ENCODE data around the gene MPHOSPH9. TPM values are rescaled to one million over a fixed set of nuclear protein-coding genes. Genes with fewer than 3 reads are reported as not detected.

MPHOSPH9 gene
- total and polyA plus RNA-seq, 2 donors (not counting 3 experiments of a cell fraction or from before 2014, with no cell fraction given): 7.8 to 42.4 TPM

DNA sequence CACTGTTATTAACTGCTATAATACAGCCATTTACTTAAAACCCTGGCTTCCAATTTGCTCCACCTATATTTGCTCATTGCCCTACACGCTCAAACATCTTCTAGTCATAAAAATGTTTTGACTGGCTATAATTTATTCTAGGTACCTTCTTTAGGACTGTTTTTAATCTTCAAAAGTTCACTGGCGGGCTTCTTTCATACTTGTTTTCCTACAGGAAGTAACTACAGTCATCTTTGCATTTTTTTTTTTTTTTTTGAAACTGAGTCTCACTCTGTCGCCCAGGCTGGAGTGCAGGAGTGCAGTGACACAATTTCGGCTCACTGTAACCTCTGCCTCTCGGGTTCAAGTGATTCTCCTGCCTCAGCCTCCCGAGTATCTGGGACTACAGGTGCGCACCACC, 32.5 kb downstream of the MPHOSPH9 start:
- no peaks in the 10 kb centered on the region for H3K79me2 ChIP-seq (ENCODE audit: control insufficient read depth, insufficient read depth, low read length)
- no peak overlapping the region for H3K4me2 ChIP-seq (ENCODE audit: insufficient read depth, low read length)
- H3K9me3 ChIP-seq (replicated peaks; ENCODE audit: control insufficient read depth, insufficient read depth, low read length): no peaks in the 10 kb centered on the region
- no peak overlapping the region for H3K27ac ChIP-seq (ENCODE audit: insufficient read depth, low read depth, low read length)
- no peak for TF ChIP-seq FOS (IDR thresholded peaks at IDR 0.05; ENCODE audit: borderline replicate concordance, insufficient read depth, low read length)
- FAIRE-seq (no peak), DNase-seq (ENCODE audit: low read depth, low spot score) (no peak)
- dilution Hi-C loops (cut with MboI; ENCODE audit: extremely low pct_ligation_motif_present, low sequenced_read_pairs) (no loop called here), intact Hi-C loops (cut with micrococcal nuclease) (no loop called here)
- H3K36me3 ChIP-seq (ENCODE audit: control insufficient read depth in 2 of 2, extremely low read depth in 1 of 2, insufficient read depth in 2 of 2, low read length in 2 of 2): peaks cover 3 to 7% of the 10 kb centered on the region in 2 experiments
- no TSS peak for BruUV-seq (replicated peaks)
- H3K27me3 ChIP-seq (ENCODE audit: control insufficient read depth in 2 of 2, insufficient read depth in 2 of 2, low read length in 2 of 2): no peaks in the 10 kb centered on the region
- H2AFZ ChIP-seq (ENCODE audit: low read depth, low read length): no peak overlapping the region
- no peaks in the 10 kb centered on the region for H4K20me1 ChIP-seq (replicated peaks; ENCODE audit: control insufficient read depth, extremely low read depth, insufficient read depth, low read length)
- CTCF ChIA-PET: interaction anchor here (1.6 to 1.7 kb wide), 2 partner anchors 12 to 37 kb away, joined by 3 to 4 read pairs; no protein-coding TSS in a partner anchor
- POLR2A ChIA-PET: no interaction called here
- H3K4me3 ChIP-seq (replicated peaks in 1 of 3; ENCODE audit: insufficient read depth in 1 of 3, low read depth in 1 of 3, low read length in 3 of 3): no peak overlapping the region
- H3K4me1 ChIP-seq (ENCODE audit: control insufficient read depth, extremely low read depth, insufficient read depth, low read length): no peaks in the 10 kb centered on the region
- H3K9ac ChIP-seq (replicated peaks; ENCODE audit: extremely low read depth, insufficient read depth, low read length): no peak overlapping the region
- H3K9me1 ChIP-seq (replicated peaks; ENCODE audit: control insufficient read depth, extremely low read depth, insufficient read depth, low read length): no peaks in the 10 kb centered on the region

DNA sequence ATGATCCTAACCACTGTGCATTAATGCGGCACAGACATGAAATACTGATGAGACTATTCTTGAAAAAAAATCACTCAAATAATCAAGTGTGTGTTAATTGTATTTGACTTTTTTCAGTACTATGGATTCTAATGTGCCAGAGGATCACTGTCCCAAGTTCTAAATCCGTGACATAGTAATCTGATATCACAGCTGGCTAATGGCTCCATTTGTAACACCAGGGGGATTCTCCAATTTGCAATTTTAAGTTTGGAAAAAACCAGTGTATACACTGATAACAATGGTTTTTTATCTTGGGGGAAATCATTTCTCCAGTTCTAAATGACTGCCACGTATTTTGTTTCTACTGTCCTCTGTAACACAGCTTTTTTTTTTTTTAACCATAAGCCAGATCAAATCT, 33.0 kb downstream of the MPHOSPH9 start:
- Histone ChIP-seq H3K9me1 (replicated peaks; ENCODE audit: control insufficient read depth, extremely low read depth, insufficient read depth, low read length) (no peaks in the 10 kb centered on the region), H3K4me1 (ENCODE audit: control insufficient read depth, extremely low read depth, insufficient read depth, low read length) (no peaks in the 10 kb centered on the region), H3K9ac (replicated peaks; ENCODE audit: extremely low read depth, insufficient read depth, low read length) (no peak overlapping the region), H3K4me3 (replicated peaks in 1 of 3; ENCODE audit: insufficient read depth in 1 of 3, low read depth in 1 of 3, low read length in 3 of 3) (no peak overlapping the region), H3K79me2 (ENCODE audit: control insufficient read depth, insufficient read depth, low read length) (no peaks in the 10 kb centered on the region), H3K36me3 (ENCODE audit: control insufficient read depth in 2 of 2, extremely low read depth in 1 of 2, insufficient read depth in 2 of 2, low read length in 2 of 2) (peaks cover 3 to 7% of the 10 kb centered on the region in 2 experiments), H4K20me1 (replicated peaks; ENCODE audit: control insufficient read depth, extremely low read depth, insufficient read depth, low read length) (no peaks in the 10 kb centered on the region), H3K4me2 (ENCODE audit: insufficient read depth, low read length) (no peak overlapping the region), H3K9me3 (replicated peaks; ENCODE audit: control insufficient read depth, insufficient read depth, low read length) (no peaks in the 10 kb centered on the region), H3K27me3 (ENCODE audit: control insufficient read depth in 2 of 2, insufficient read depth in 2 of 2, low read length in 2 of 2) (no peaks in the 10 kb centered on the region), H3K27ac (ENCODE audit: insufficient read depth, low read depth, low read length) (no peak overlapping the region), H2AFZ (ENCODE audit: low read depth, low read length) (no peak overlapping the region)
- FAIRE-seq: no peak
- intact Hi-C loops (cut with micrococcal nuclease): no loop called here
- POLR2A ChIA-PET: no interaction called here
- TF ChIP-seq EZH2 (IDR thresholded peaks at IDR 0.05; ENCODE audit: borderline replicate concordance, low read depth, low read length, severe bottlenecking): no peak
- TF ChIP-seq JUN (IDR thresholded peaks at IDR 0.05; ENCODE audit: borderline replicate concordance, insufficient read depth, insufficient read length, low read depth): no peak
- TF ChIP-seq POLR2AphosphoS5 (IDR thresholded peaks at IDR 0.05; ENCODE audit: insufficient read depth, low read depth, low read length): no peak
- TF ChIP-seq GATA2 (IDR thresholded peaks at IDR 0.05; ENCODE audit: insufficient read depth, insufficient read length, low read depth, low read length): no peak
- DNase-seq (ENCODE audit: low read depth, low spot score): no peak
- no TSS peak for BruUV-seq (replicated peaks)
- CTCF ChIA-PET: interaction anchor here (1.6 to 1.7 kb wide), 2 partner anchors 11 to 38 kb away, joined by 3 to 4 read pairs; no protein-coding TSS in a partner anchor
- dilution Hi-C loops (cut with MboI; ENCODE audit: extremely low pct_ligation_motif_present, low sequenced_read_pairs): no loop called here
